H7 (cell line): Measurements from ENCODE around the gene TAS2R16. TPM values are rescaled to one million over a fixed set of nuclear protein-coding genes. Genes with fewer than 3 reads are reported as not detected.

ENCODE experiments used
- DNase-seq: peaks from one replicate; pipeline ENCODE4 v3.0.0; 2012
- H3K27me3 ChIP-seq: 2 replicates; pipeline ENCODE4 v1.6.0; 2011; ENCODE audit warnings: mild to moderate bottlenecking, low read length; ENCODE audit not compliant: control insufficient read depth, insufficient read depth
- H3K36me3 ChIP-seq: replicated peaks from 2 replicates; pipeline ENCODE4 v1.5.1; 2011; ENCODE audit warnings: low read length; ENCODE audit not compliant: control insufficient read depth, insufficient read depth
- H3K4me3 ChIP-seq: 2 replicates; pipeline ENCODE4 v1.5.1; 2011; ENCODE audit warnings: low read depth, mild to moderate bottlenecking, control low read depth, low read length, moderate library complexity; ENCODE audit not compliant: insufficient read depth
- total RNA-seq: library from RNA; depleted of rRNA; stranded (reverse); fragments of >200 nt; shearing (Covaris generic); gene quantifications from 2 replicates; pipeline ENCODE4 v1.2.3, GENCODE V29; 2014; rRNA removed

TAS2R16 gene
- total RNA-seq, 1 experiment from 2014 or later, result not detected

DNA sequence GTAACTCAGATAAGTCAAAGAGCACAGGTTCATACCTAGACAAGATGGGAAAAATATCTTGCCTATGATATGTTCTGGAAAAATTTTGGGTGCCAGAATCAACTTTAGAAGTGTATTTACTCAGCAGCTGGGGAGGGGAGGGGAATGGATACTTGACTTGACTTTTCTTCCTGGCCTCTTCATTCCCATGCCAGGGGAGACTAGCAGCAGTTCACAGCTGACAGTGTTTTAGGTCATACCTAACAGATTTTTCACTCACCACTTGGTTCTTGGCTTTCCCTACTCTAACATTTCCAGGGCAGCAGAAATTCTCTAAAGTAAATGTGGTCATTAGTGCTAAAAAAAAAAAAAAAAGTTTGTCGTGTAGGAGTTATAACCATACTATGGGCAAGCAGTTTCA is 46.3 kb downstream of the TAS2R16 start:
- no peak for DNase-seq
- H3K27me3 ChIP-seq, result no peaks in the 10 kb centered on the region
- no peak overlapping the region for H3K4me3 ChIP-seq
- H3K36me3 ChIP-seq, result no peaks in the 10 kb centered on the region

Other genes starting within 250 kb of the TAS2R16 start
- gene CADPS2, start 109.2 kb downstream of the TAS2R16 start, total RNA-seq, result 5.9 and 6.9 TPM in 2 replicates
- not detected in 2 replicates for gene SLC13A1, start 204.3 kb upstream of the TAS2R16 start, total RNA-seq